CD14-positive monocyte (primary cell): ENCODE measurements around the gene MEMO1. TPM values are rescaled to one million over a fixed set of nuclear protein-coding genes. Genes with fewer than 3 reads are reported as not detected.
A peak's percentile ranks its signal among the peaks of the same experiment; 100 is the strongest.

Experiments used
- DNase-seq, 3 donors: peaks; one replicate each; pipeline ENCODE4 v3.0.0-alpha.2; 2011 to 2022
- H2AFZ ChIP-seq: 2 replicates; pipeline ENCODE4 v1.6.0; 2012; ENCODE audit warnings: mild to moderate bottlenecking, low read depth, low read length, inconsistent platforms; ENCODE audit not compliant: insufficient read depth, poor library complexity, severe bottlenecking
- H3K27ac ChIP-seq, 2 donors: 1 replicate in 1 of 2; 2 replicates in 1 of 2; pipeline ENCODE4 v1.5.1; 2012 to 2013; ENCODE audit warnings: low read length in 2 of 2, control low read depth in 1 of 2, inconsistent platforms in 1 of 2, low read depth in 1 of 2, mild to moderate bottlenecking in 1 of 2
- H3K27me3 ChIP-seq, 2 donors: one replicate each; pipeline versions ENCODE4 v1.6.0 to v1.6.1; 2011 to 2013; ENCODE audit warnings: low read length in 2 of 2; ENCODE audit not compliant: control insufficient read depth in 2 of 2, insufficient read depth in 2 of 2
- H3K36me3 ChIP-seq, 2 donors: replicated peaks in 1 of 2; 1 replicate in 1 of 2; 2 replicates in 1 of 2; pipeline versions ENCODE4 v1.5.1 to v1.6.1; 2012 to 2013; ENCODE audit warnings: low read length in 2 of 2, control low read depth in 1 of 2, inconsistent platforms in 1 of 2, mild to moderate bottlenecking in 1 of 2; ENCODE audit not compliant: insufficient read depth in 2 of 2, control insufficient read depth in 1 of 2
- H3K4me1 ChIP-seq, 2 donors: 1 replicate in 1 of 2; 2 replicates in 1 of 2; pipeline versions ENCODE4 v1.5.1 to v1.6.1; 2012 to 2013; ENCODE audit warnings: low read length in 2 of 2, control low read depth in 1 of 2, inconsistent platforms in 1 of 2, mild to moderate bottlenecking in 1 of 2, moderate library complexity in 1 of 2; ENCODE audit not compliant: insufficient read depth in 2 of 2, control insufficient read depth in 1 of 2
- H3K4me2 ChIP-seq: replicated peaks from 2 replicates; pipeline ENCODE3; 2012; ENCODE audit warnings: low read length, moderate library complexity, mild to moderate bottlenecking; ENCODE audit not compliant: poor library complexity, severe bottlenecking; ENCODE audit errors: extremely low read depth
- H3K4me3 ChIP-seq, 3 experiments: fragments of 200-600 bp in 1 of 3; sonication (generic) in 1 of 3; replicated peaks in 1 of 3; 1 replicate in 2 of 3; 2 replicates in 1 of 3; pipeline ENCODE4 v1.5.1; 2011 to 2013; ENCODE audit warnings: low read length in 3 of 3, mild to moderate bottlenecking in 3 of 3, control low read depth in 2 of 3, low read depth in 2 of 3, inconsistent platforms in 1 of 3, moderate library complexity in 1 of 3
- H3K79me2 ChIP-seq: 2 replicates; pipeline ENCODE4 v1.6.0; 2012; ENCODE audit warnings: mild to moderate bottlenecking, control low read depth, inconsistent platforms, low read length, moderate library complexity; ENCODE audit not compliant: insufficient read depth
- H3K9ac ChIP-seq: 2 replicates; pipeline ENCODE4 v1.6.0; 2017; ENCODE audit warnings: low read length, mild to moderate bottlenecking; ENCODE audit not compliant: insufficient read depth, poor library complexity, severe bottlenecking
- H3K9me3 ChIP-seq, 2 donors: replicated peaks in 1 of 2; 1 replicate in 1 of 2; 2 replicates in 1 of 2; pipeline versions ENCODE4 v1.5.1 to v1.6.1; 2012 to 2013; ENCODE audit warnings: low read length in 2 of 2, control low read depth in 1 of 2; ENCODE audit not compliant: control insufficient read depth in 1 of 2, insufficient read depth in 1 of 2
- H4K20me1 ChIP-seq: 2 replicates; pipeline ENCODE4 v1.6.0; 2012; ENCODE audit warnings: mild to moderate bottlenecking, low read length, control low read depth, moderate library complexity; ENCODE audit not compliant: insufficient read depth
- H3K27ac Mint-ChIP-seq, 7 donors: one replicate each; pipeline ENCODE4 v1.8.0; 2020; ENCODE audit warnings: mild to moderate bottlenecking in 7 of 7, mixed read lengths in 7 of 7, moderate library complexity in 6 of 7, inconsistent platforms in 2 of 7
- H3K27me3 Mint-ChIP-seq, 3 donors: one replicate each; pipeline ENCODE4 v1.8.0; 2021 to 2022; ENCODE audit warnings: low read depth in 3 of 3, mild to moderate bottlenecking in 3 of 3, mixed read lengths in 3 of 3, moderate library complexity in 3 of 3, inconsistent platforms in 1 of 3
- H3K36me3 Mint-ChIP-seq, 2 donors: one replicate each; pipeline ENCODE4 v1.8.0; 2020; ENCODE audit warnings: mixed read lengths in 2 of 2, inconsistent platforms in 1 of 2, mild to moderate bottlenecking in 1 of 2
- H3K4me1 Mint-ChIP-seq: one replicate; pipeline ENCODE4 v1.8.0; 2020; ENCODE audit warnings: mild to moderate bottlenecking, mixed read lengths
- H3K4me3 Mint-ChIP-seq, 2 donors: one replicate each; pipeline ENCODE4 v1.8.0; 2020; ENCODE audit warnings: mild to moderate bottlenecking in 2 of 2, mixed read lengths in 2 of 2, moderate library complexity in 1 of 2
- H3K9me3 Mint-ChIP-seq, 7 donors: one replicate each; pipeline ENCODE4 v1.8.0; 2020 to 2022; ENCODE audit warnings: mixed read lengths in 7 of 7, mild to moderate bottlenecking in 6 of 7, moderate library complexity in 6 of 7, inconsistent platforms in 2 of 7
- CTCF ChIP-seq: fragments of 200-600 bp; IDR thresholded peaks from one replicate; pipeline ENCODE4 v1.8.0; 2022; ENCODE audit warnings: antibody characterized with exemption, mild to moderate bottlenecking
- WGBS: methylation state at CpG from one replicate; pipeline ENCODE4 v1.1.5; 2013; ENCODE audit warnings: missing lambda C conversion rate; ENCODE audit not compliant: insufficient coverage; 5-methylcytosine and 5-hydroxymethylcytosine counted together
- intact Hi-C, 2 donors: fragments of 100-400 bp; cut with micrococcal nuclease; formaldehyde crosslinking; loops; one replicate each; pipeline versions ENCODE4 v1.15.0 to v1.15.1; 2023
- polyA plus RNA-seq, 3 donors: library from polyadenylated mRNA; depleted of rRNA in 1 of 3; unstranded in 2 of 3; stranded (reverse) in 1 of 3; fragments of 300-500 nt in 2 of 3; fragments of >200 nt in 1 of 3; fragmentation: Illumina TruSeq in 2 of 3; gene quantifications; 1 replicate in 2 of 3; 2 replicates in 1 of 3; pipeline ENCODE4 v1.2.3, GENCODE V29; 2012 to 2021

The MEMO1 gene
- polyA plus RNA-seq, 3 donors: 49.5 to 63.7 (median 57.0) TPM

GRCh38 chr2:31992025-31992579 is 18.7 kb downstream of the MEMO1 start:
- no peak for DNase-seq
- intact Hi-C loops: no loop called here
- Histone ChIP-seq H3K79me2 (peaks cover 100% of the 10 kb centered on the region), H3K4me2 (no peak overlapping the region), H2AFZ (no peak overlapping the region), H3K4me3 (no peak overlapping the region), H3K36me3 (no peaks in the 10 kb centered on the region), H3K4me1 (no peaks in the 10 kb centered on the region), H3K27me3 (no peaks in the 10 kb centered on the region), H3K9me3 (no peaks in the 10 kb centered on the region), H3K27ac (no peak overlapping the region), H3K9ac (no peak overlapping the region), H4K20me1 (peaks cover 95% of the 10 kb centered on the region)
- Mint-ChIP-seq H3K27ac (peak overlapping the region in 2 of 7 donors; percentile 20 to 46), H3K36me3 (peaks cover 1 to 15% of the 10 kb centered on the region in 2 donors), H3K4me1 (peaks cover 11% of the 10 kb centered on the region), H3K4me3 (no peak overlapping the region), H3K27me3 (no peaks in the 10 kb centered on the region), H3K9me3 (no peaks in the 10 kb centered on the region)
- 100% methylated on average over 1 of the region's 3 CpGs for WGBS
- no peak for TF ChIP-seq CTCF

- peaks cover 100% of the 10 kb centered on the region for H3K79me2 ChIP-seq
- intact Hi-C loops: no loop called here
- H2AFZ ChIP-seq: no peak overlapping the region
- peaks cover 95% of the 10 kb centered on the region for H4K20me1 ChIP-seq
- no peak for DNase-seq
- no peak for TF ChIP-seq CTCF
- H3K36me3 Mint-ChIP-seq: peaks cover 0 to 26% of the 10 kb centered on the region in 2 donors
- no peaks in the 10 kb centered on the region for H3K27me3 Mint-ChIP-seq
- H3K4me1 ChIP-seq: no peaks in the 10 kb centered on the region
- H3K36me3 ChIP-seq: peaks cover 0 to 5% of the 10 kb centered on the region in 2 donors
- no peak overlapping the region for H3K9ac ChIP-seq
- WGBS: no CpG with 5 or more reads among the region's 4 CpGs
- H3K4me3 ChIP-seq: no peak overlapping the region
- no peaks in the 10 kb centered on the region for H3K9me3 Mint-ChIP-seq
- no peak overlapping the region for H3K4me3 Mint-ChIP-seq
- H3K4me2 ChIP-seq: no peak overlapping the region
- H3K27me3 ChIP-seq: no peaks in the 10 kb centered on the region
- peaks cover 8% of the 10 kb centered on the region for H3K4me1 Mint-ChIP-seq
- H3K27ac Mint-ChIP-seq: no peak overlapping the region
- H3K27ac ChIP-seq: no peak overlapping the region
- H3K9me3 ChIP-seq: no peaks in the 10 kb centered on the region
Measured at GRCh38 chr2:31989946-31990345, 20.9 kb downstream of the MEMO1 start.
